ENCODE data around the gene NFIX.

- TF ChIP-seq CTCF (IDR thresholded peaks at IDR 0.05): no peak
- peak in 1 of 2 donors; percentile 13 for TF ChIP-seq POLR2A (IDR thresholded peaks at IDR 0.05)
- TF ChIP-seq EP300 (IDR thresholded peaks at IDR 0.05): peak in 1 of 2 donors; percentile 48
Measured at GRCh38 chr19:13053761-13054625, 58.7 kb downstream of the NFIX start.

Measured in tibial nerve (tissue), 4 donors.